ENCODE data around the gene ACAD8.
"Not testable (repeated sequence)": the region's sequence is repeated elsewhere in the genome, so short reads cannot be mapped to it uniquely, and the experiment has no call there.

The ACAD8 gene

GRCh38 chr11:134271978-134272377 is 18.6 kb downstream of the ACAD8 start:
- Mint-ChIP-seq H3K4me3 (no peak overlapping the region), H3K9me3 (no peaks in the 10 kb centered on the region), H3K27me3 (peaks cover 68% of the 10 kb centered on the region), H3K27ac (no peak overlapping the region), H3K36me3 (no peaks in the 10 kb centered on the region), H3K4me1 (peaks cover 20% of the 10 kb centered on the region)
- no peak for ATAC-seq

DNA sequence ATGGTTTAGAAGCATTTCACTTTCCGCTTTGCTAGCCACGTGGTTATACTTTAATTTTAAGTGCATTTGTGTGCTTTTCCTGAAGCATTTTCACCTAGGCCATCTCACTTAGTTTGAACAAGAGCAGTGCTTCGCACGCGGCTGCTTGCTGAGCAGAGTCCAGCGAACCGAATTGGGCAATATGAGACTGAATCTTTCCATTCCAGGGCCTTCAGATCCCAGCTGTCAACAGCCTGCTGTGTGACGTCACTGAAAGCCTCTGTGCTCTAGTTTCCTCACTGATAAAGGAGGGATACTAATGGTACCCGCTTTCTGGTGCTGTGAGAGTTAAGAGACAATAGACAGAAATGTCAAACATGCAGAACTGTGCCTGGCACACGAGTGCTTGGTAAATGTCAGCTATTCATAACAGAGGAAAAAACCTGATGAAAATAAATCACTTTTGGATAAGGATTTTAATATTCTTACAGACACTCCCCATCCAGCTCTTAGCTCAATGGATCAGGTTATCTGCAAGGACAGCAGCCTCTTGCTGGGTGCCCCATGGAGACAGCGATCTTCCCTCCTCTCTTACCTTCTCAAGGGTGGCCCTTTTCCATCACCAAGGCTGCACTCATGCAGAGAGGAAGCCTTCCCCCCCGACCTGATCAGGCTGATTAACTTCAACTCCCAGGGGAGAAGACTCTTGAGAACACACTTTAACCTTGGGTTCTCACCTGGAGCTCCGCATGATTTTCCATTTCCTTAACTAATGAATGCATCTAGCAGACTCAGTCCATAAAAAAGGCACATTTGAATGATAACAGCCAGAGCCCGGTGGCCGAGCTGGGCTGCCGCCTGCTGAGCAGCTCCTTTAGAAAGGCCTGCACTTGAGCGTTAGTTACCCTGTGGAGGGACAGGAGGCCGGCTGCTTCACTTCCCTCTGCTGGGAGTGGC is 19.3 kb downstream of the ACAD8 start:
- Mint-ChIP-seq H3K36me3 (no peaks in the 10 kb centered on the region), H3K4me1 (peaks cover 26% of the 10 kb centered on the region), H3K27me3 (peaks cover 75% of the 10 kb centered on the region), H3K4me3 (no peak overlapping the region), H3K9me3 (no peaks in the 10 kb centered on the region), H3K27ac (no peak overlapping the region)
- ATAC-seq = no peak

DNA sequence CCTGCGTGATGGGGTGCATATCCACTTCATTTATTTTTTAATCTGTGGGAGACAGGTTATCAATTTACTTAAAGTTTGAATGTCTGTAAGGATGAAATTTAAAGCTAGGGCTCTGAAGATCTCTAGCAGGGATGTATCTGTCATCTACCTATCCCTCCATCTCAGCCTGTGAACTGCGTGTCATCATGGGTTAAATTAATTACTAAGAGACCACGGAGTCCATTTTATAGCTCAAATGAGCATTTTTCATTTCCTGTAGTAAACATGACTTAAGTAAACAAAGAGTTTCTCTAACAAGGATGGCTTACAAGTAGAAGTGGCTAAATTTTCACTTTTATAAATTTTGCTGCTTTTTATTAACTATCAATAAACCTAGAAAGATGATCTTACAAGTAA is 19.9 kb downstream of the ACAD8 start:
- peaks cover 26% of the 10 kb centered on the region for H3K4me1 Mint-ChIP-seq
- no peaks in the 10 kb centered on the region for H3K36me3 Mint-ChIP-seq
- H3K9me3 Mint-ChIP-seq = no peaks in the 10 kb centered on the region
- H3K27ac Mint-ChIP-seq = no peak overlapping the region
- ATAC-seq = no peak
- no peak overlapping the region for H3K4me3 Mint-ChIP-seq
- peaks cover 75% of the 10 kb centered on the region for H3K27me3 Mint-ChIP-seq

- peaks cover 82% of the 10 kb centered on the region for H3K27me3 Mint-ChIP-seq
- no peak overlapping the region for H3K27ac Mint-ChIP-seq
- H3K4me3 Mint-ChIP-seq = peak overlapping the region; percentile 74
- no peak for ATAC-seq
- H3K9me3 Mint-ChIP-seq = peaks cover 3% of the 10 kb centered on the region
- H3K4me1 Mint-ChIP-seq = peaks cover 26% of the 10 kb centered on the region
- H3K36me3 Mint-ChIP-seq = no peaks in the 10 kb centered on the region
Measured at GRCh38 chr11:134275188-134275533, 21.8 kb downstream of the ACAD8 start.

DNA sequence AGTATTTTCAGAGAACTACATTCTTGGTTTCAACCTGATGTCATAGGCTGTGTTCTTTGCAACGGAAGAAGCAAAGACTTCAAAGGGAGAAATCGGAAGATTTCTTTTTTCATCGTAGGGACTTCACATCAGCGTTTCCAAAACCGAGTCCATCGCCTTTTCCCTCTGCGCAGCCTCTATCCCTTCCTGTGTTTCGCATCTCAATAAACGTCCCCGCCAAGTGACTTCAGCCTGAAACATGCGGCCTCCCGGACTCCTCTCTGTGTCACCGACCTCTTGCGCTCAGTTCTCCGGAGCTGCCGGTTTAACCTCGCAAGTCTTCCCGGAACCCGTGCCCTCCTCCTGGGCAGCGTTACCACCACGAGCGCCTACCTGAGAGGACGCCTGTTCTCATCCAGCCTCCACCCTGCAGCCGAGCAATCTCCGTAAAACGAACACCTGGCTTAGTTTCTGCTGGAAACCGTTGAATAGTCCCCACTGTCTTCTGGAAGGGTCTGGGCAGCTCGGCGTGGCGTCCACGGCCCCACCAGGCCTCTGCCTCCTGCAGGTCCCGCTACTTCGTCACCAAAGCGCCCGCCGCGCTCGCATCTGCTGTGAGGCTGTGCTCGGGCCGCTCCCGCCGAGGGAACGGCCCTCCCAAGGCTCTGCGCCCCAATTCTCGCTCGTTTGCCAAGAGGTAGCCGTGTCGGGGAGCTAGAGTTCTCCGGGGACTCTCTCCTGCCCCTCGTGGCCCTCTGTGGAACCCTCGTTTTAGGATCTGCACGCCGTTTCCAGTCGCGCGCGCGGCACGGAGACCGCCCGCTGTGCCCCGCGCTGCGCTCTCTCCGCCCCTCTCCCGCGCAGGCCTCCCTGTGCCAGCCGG is 22.4 kb downstream of the ACAD8 start, which contains the start of gene GLB1L3:
TSS of gene GLB1L3 (plus strand) at position 846 of the 862 bp plus-strand sequence. CDS start 362 bp downstream, outside the sequence.
- peak within 1 kb of the TSS; percentile 74 for H3K4me3 Mint-ChIP-seq
- H3K27me3 Mint-ChIP-seq = peaks cover 82% of the 10 kb centered on the region
- peaks cover 26% of the 10 kb centered on the region for H3K4me1 Mint-ChIP-seq
- no peak within 1 kb of the TSS for H3K27ac Mint-ChIP-seq
- peak; percentile 71 for ATAC-seq
- H3K36me3 Mint-ChIP-seq = no peaks in the 10 kb centered on the region
- H3K9me3 Mint-ChIP-seq = peaks cover 3% of the 10 kb centered on the region

DNA sequence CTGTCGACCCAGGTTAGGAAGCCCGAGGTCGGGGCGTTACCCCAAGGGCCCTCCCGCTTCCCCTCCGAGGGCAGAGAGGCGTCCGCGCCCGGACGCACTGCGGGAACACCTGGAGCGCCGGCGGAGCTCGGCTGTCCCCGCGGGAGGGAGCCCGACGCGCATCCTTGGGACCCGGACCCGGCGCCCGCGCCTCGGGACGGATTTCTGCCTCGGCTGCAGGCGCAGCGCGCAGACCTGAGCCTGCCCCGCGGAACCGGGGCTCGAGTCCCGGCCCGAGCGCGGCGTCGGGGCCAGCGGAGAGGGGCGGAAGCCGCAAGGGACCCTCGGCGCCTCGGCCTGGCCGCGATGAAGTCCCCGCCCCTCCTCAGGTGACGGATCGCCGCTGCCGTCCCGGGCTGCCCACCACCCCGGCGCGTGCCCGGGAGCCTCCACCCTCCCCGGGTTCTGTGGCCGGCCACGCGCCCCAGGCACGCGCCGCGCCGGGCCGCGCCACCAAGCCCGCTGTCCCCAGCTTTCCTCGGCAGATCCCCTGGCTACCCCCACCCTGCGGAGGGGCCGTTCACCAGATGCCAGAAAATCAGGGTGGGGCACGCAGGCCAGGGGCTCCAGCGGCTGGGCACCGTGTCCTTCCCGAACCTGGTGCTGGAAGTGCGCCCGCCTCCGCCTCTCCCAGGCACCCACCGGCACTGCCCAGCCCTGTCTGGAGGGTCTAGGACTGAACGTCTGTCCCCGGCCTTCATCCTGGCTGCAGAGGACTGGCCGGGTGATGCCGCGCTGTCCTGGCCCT is 23.2 kb downstream of the ACAD8 start:
- Mint-ChIP-seq H3K27ac (no peak overlapping the region), H3K27me3 (peaks cover 82% of the 10 kb centered on the region), H3K9me3 (peaks cover 3% of the 10 kb centered on the region), H3K36me3 (no peaks in the 10 kb centered on the region), H3K4me1 (peaks cover 26% of the 10 kb centered on the region), H3K4me3 (peak overlapping the region; percentile 74)
- ATAC-seq = no peak

DNA sequence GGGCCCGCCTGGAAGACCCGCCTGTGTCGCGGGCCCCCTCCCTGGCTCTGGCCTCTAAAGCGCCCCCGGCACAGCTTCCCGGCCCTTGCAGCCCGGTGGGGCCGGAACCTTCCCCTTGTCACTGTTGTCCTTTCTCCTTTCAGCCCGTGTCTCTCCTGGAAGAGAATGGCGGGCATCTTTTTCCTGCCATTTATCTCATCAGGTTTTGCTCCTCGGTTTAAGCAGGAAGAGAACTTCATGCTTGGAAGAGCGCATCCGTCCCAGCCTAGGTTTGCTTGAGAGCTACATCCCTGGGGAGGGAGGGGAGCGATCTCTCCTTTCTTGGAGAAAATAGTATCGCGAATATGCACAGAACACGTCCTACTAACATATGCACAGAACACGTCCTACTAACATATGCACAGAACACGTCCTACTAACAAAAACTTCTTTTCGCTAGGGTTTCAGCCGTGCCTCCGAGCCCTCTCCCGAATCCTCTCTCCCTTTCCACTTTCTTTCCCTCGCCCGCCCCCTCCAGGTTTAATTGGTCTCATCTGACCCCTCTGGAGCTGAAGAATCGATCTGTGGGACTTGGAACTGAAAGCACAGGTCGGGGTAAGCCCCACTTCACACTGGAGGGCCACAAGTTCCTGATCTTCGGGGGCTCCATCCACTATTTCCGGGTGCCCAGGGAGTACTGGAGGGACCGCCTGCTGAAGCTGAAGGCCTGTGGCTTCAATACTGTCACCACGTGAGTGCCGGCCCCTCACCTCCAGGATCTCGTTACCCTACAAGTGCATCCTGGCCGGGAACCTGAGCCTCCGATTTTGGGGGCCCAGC is 24.0 kb downstream of the ACAD8 start:
- ATAC-seq = no peak
- no peak overlapping the region for H3K27ac Mint-ChIP-seq
- peaks cover 3% of the 10 kb centered on the region for H3K9me3 Mint-ChIP-seq
- H3K36me3 Mint-ChIP-seq = no peaks in the 10 kb centered on the region
- peaks cover 26% of the 10 kb centered on the region for H3K4me1 Mint-ChIP-seq
- H3K4me3 Mint-ChIP-seq = peak overlapping the region; percentile 64
- peaks cover 78% of the 10 kb centered on the region for H3K27me3 Mint-ChIP-seq

- H3K4me1 Mint-ChIP-seq = peaks cover 19% of the 10 kb centered on the region
- H3K9me3 Mint-ChIP-seq = peaks cover 3% of the 10 kb centered on the region
- no peak overlapping the region for H3K4me3 Mint-ChIP-seq
- H3K27ac Mint-ChIP-seq = no peak overlapping the region
- no peak for ATAC-seq
- H3K36me3 Mint-ChIP-seq = no peaks in the 10 kb centered on the region
- H3K27me3 Mint-ChIP-seq = peaks cover 79% of the 10 kb centered on the region
Measured at GRCh38 chr11:134278356-134278755, 25.0 kb downstream of the ACAD8 start.

GRCh38 chr11:134281635-134282034 is 28.3 kb downstream of the ACAD8 start:
- ATAC-seq = peak; percentile 57
- H3K27ac Mint-ChIP-seq, H3K4me3 Mint-ChIP-seq, H3K4me1 Mint-ChIP-seq, H3K36me3 Mint-ChIP-seq, H3K9me3 Mint-ChIP-seq: not testable (repeated sequence)
- H3K27me3 Mint-ChIP-seq = peaks cover 95% of the 10 kb centered on the region

DNA sequence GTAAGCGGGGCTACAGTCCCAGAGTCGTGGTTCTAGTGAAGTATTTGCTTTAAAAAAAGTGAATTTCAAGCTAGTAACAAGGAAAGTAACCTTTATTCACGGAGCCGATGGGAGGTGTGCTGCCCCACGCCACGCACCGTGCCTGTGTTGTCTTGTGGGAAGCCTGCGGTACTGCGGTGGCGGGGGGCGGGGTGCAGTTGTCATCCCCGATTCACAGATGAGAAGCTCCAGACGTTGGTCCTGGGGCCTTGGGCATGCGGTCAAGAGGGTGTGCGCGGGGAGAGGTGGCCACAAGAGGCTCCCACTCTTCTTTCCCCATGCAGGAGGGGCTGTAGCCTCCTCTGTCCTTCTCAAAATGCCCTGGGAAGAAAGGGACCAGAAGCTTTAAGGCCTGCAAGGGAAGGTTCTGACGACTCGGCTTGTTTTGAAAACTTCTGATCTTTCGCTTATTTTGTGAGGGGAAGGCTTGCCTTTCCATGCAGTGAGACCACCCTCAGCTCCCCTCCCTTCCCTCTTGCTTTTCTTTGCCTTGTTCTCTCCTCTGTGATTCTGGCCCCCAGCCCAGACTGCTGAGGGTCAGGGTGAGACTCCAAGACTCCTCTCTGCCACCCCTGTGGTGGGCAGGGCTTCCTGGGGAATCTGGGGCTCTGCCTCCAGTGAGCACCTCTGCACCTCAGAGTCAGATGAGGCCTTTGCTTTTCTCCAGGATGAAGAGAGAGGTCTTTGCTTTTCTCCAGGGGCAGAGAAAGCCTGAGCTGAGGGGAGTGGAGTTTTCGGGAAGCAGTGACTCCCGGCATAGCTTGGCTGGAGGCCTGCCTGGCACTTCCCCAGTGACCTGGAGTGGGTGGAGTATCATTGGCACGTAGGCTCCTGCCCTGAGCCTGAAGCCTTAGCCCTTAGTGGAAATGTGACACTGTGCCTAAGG is 29.0 kb downstream of the ACAD8 start:
- Mint-ChIP-seq H3K27me3 (peaks cover 95% of the 10 kb centered on the region), H3K36me3 (no peaks in the 10 kb centered on the region), H3K27ac (no peak overlapping the region), H3K9me3 (peaks cover 3% of the 10 kb centered on the region), H3K4me3 (no peak overlapping the region), H3K4me1 (peaks cover 2% of the 10 kb centered on the region)
- ATAC-seq = no peak

DNA sequence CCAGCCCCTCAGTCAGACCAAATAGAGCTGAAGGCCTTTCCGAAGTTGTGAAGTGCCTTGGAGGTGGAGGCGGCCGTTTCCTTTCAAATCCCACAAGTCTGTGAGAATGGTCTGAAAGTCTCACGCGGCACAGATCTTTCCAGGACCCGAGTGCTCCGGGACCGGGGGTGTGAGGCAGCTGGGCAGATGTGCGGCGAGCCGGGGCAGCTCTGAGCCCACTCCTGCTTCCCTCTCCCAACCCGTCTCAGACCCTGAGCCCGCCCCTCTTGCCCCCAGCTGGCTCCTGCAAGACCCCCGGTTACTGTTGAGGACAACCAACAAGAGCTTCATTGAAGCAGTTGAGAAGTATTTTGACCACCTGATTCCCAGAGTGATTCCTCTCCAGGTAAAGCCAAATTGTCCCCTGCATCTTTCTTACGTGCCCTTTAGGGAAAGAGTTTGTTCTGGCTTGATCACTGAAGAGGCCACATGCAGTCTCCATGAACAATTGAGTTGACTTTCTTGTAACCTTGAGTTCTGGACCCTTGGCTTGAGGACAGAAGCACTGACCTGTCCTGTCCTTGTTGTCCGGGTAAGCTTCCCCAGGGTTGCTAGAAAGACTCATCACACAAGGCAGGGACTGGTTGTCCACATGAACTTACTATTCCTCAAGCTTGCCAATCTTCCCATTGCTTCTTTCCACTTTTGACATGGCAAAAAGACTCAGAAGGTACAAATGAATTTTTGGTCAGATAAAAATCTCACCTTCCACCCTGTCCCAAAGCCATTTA is 30.3 kb downstream of the ACAD8 start:
- H3K27me3 Mint-ChIP-seq = peaks cover 92% of the 10 kb centered on the region
- ATAC-seq = no peak
- no peak overlapping the region for H3K4me3 Mint-ChIP-seq
- H3K9me3 Mint-ChIP-seq = peaks cover under 1% of the 10 kb centered on the region
- no peaks in the 10 kb centered on the region for H3K4me1 Mint-ChIP-seq
- no peak overlapping the region for H3K27ac Mint-ChIP-seq
- H3K36me3 Mint-ChIP-seq = no peaks in the 10 kb centered on the region

- H3K9me3 Mint-ChIP-seq, H3K36me3 Mint-ChIP-seq, H3K4me3 Mint-ChIP-seq, H3K27ac Mint-ChIP-seq, ATAC-seq, H3K4me1 Mint-ChIP-seq: not testable (repeated sequence)
- H3K27me3 Mint-ChIP-seq = peaks cover 85% of the 10 kb centered on the region
Measured at GRCh38 chr11:134284349-134284748, 31.0 kb downstream of the ACAD8 start.

DNA sequence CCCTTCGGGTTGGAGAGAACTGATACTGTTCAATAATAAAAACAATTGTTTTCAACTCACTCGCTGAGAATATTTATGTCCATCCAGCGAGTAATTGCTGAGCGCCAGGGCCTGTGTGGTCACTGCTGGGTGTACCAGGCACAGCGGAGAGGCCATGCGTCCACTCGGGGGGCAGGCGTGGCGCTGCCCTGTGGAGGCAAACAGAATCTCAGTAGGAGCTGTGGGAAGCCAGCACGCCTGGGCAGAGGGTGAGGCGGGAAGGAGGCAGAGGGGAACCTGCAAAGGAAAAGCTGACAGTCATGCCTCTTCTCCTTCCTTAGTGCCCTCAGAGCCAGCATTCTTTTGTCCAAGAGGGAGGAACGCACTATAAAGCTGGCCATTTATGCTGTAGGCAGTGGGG is 34.2 kb downstream of the ACAD8 start:
- no peaks in the 10 kb centered on the region for H3K36me3 Mint-ChIP-seq
- no peak for ATAC-seq

More for the DNA sequence above, 34.2 kb downstream of the ACAD8 start:
- Mint-ChIP-seq H3K4me3 (no peak overlapping the region), H3K27ac (no peak overlapping the region), H3K4me1 (no peaks in the 10 kb centered on the region), H3K9me3 (no peaks in the 10 kb centered on the region), H3K27me3 (peaks cover 69% of the 10 kb centered on the region)

All from stimulated activated memory B cell treated with anti-CD40 and anti-IgM and Interleukin-4, amounts not matched to agents 10 μg/mL and 1 μg/mL and 100 μg/mL, for 72 hours (primary cell).